H1 (cell line): ENCODE results near the gene XPO6.

Source experiments
- BRCA1 ChIP-seq: IDR thresholded peaks from 2 replicates; pipeline ENCODE4 v1.6.1; 2012; ENCODE audit warnings: low read depth, low read length, improper control_type of control experiment
- TCF12 ChIP-seq: IDR thresholded peaks from 2 replicates; pipeline ENCODE4 v1.6.1; 2011; ENCODE audit warnings: low read depth, mild to moderate bottlenecking, low read length
- YY1 ChIP-seq: IDR thresholded peaks from 2 replicates; pipeline ENCODE4 v1.6.1; 2011; ENCODE audit warnings: low read depth, mild to moderate bottlenecking, low read length
- TF ChIP-seq, protein P1 (sequence below), 3 experiments: IDR thresholded peaks; 1 replicate in 2 of 3; 2 replicates in 1 of 3; pipeline versions ENCODE4 v1.5.1 to v1.6.1; 2011; ENCODE audit warnings: low read length in 3 of 3, mild to moderate bottlenecking in 3 of 3, inconsistent platforms in 2 of 3, low read depth in 1 of 3, moderate library complexity in 1 of 3; ENCODE audit not compliant: insufficient read depth in 1 of 3; ENCODE audit errors: control extremely low read depth in 1 of 3

DNA sequence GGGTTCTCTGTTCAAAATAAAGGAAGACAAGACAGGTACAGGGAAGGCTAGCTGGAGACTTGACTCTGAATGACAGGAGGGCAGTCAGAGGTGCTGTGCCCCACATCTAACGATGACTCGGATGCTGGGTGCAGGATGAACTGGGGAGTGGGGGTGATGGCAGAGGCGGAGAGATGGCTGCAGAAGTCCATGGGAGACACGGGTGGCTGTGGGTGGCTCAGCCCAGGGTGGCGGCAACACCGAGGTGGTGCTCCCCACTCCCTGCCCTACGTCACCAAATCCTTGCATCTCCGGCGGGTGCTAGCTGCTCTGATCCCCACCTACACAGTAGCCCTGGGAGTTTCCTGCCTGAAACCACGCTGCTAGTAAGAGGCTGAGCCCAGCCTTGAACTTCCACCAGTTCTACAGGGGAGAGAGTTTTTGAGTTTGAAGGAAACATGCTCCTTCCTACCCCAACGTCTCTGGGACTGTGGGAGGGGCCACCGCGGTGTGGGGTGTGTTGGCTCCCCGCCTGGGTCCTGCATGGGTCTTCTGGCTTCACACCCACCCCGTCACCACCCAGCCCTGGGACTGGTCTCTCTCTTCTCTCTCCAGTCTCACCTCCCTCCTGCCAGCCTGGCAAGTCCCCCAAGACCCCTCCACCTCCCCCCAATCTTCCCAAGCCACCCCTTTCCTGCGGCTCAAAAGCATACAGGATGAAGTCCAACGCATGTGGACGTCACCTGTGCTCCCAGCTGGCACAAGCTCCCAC is 152.8 kb downstream of the XPO6 start:
- TF ChIP-seq, protein P1, sequence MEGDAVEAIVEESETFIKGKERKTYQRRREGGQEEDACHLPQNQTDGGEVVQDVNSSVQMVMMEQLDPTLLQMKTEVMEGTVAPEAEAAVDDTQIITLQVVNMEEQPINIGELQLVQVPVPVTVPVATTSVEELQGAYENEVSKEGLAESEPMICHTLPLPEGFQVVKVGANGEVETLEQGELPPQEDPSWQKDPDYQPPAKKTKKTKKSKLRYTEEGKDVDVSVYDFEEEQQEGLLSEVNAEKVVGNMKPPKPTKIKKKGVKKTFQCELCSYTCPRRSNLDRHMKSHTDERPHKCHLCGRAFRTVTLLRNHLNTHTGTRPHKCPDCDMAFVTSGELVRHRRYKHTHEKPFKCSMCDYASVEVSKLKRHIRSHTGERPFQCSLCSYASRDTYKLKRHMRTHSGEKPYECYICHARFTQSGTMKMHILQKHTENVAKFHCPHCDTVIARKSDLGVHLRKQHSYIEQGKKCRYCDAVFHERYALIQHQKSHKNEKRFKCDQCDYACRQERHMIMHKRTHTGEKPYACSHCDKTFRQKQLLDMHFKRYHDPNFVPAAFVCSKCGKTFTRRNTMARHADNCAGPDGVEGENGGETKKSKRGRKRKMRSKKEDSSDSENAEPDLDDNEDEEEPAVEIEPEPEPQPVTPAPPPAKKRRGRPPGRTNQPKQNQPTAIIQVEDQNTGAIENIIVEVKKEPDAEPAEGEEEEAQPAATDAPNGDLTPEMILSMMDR (IDR thresholded peaks at IDR 0.05; ENCODE audit: control extremely low read depth in 1 of 3, insufficient read depth in 1 of 3, low read depth in 1 of 3, low read length in 3 of 3) = no peak
- TF ChIP-seq BRCA1 (no peak), TCF12 (no peak), YY1 (no peak)
